OCI-LY3 (cell line): ENCODE data around the gene SLC12A4.

Experiments
- CTCF ChIP-seq: fragments of 200-600, 300-600 bp; sonication (generic); IDR thresholded peaks from 2 replicates; pipeline ENCODE4 v1.5.1; 2014; ENCODE audit warnings: antibody characterized with exemption, low read length, low read depth
- EZH2phosphoT487 ChIP-seq: fragments of 200-600 bp; shearing (Covaris generic); IDR thresholded peaks from 2 replicates; pipeline ENCODE4 v1.6.1; 2018; ENCODE audit warnings: antibody characterized with exemption, mixed run types, low read depth

GRCh38 chr16:67949645-67950044, 18.8 kb downstream of the SLC12A4 start:
- TF ChIP-seq CTCF, result no peak
- TF ChIP-seq EZH2phosphoT487, result no peak
